Measurements from ENCODE around the gene FYB2. TPM values are rescaled to one million over a fixed set of nuclear protein-coding genes. Genes with fewer than 3 reads are reported as not detected.

Gene FYB2
- total and polyA plus RNA-seq, 10 of the 15 experiments (the other 5 are each of a cell fraction or from before 2014, with no cell fraction given): 0.04 to 0.16 (median 0.05) TPM; not detected in 4

- DNase-seq (ENCODE audit: low read depth, low spot score) (no peak), FAIRE-seq (no peak), ATAC-seq (no peak)
- ChIA-PET RAD21 (ENCODE audit: unreplicated experiment) (no interaction called here), SMC1A (ENCODE audit: uncharacterized antibody, unreplicated experiment) (interaction anchor here (1.5 kb wide), 1 partner anchor 12 kb away, joined by 3 read pairs; no protein-coding TSS in a partner anchor), POLR2A (no interaction called here), CTCF (interaction anchor here (1.0 to 4.0 kb wide), 2 partner anchors 10 to 248 kb away, joined by 3 to 15 read pairs; no protein-coding TSS in a partner anchor)
- Histone ChIP-seq H3K36me3 (ENCODE audit: control insufficient read depth in 2 of 2, insufficient read depth in 2 of 2, low read length in 1 of 2) (no peaks in the 10 kb centered on the region), H3K9me3 (replicated peaks; ENCODE audit: control insufficient read depth, insufficient read depth, low read length) (no peaks in the 10 kb centered on the region), H3K4me2 (ENCODE audit: control insufficient read depth, insufficient read depth) (no peak overlapping the region), H3K27me3 (replicated peaks in 1 of 2; ENCODE audit: control insufficient read depth in 2 of 2, insufficient read depth in 2 of 2, low read length in 1 of 2) (no peaks in the 10 kb centered on the region), H4K20me1 (ENCODE audit: control insufficient read depth, insufficient read depth) (no peaks in the 10 kb centered on the region), H3K4me3 (no peak overlapping the region), H3K9ac (ENCODE audit: control insufficient read depth, insufficient read depth, low read length) (no peak overlapping the region), H3K27ac (ENCODE audit: control insufficient read depth, insufficient read depth) (no peak overlapping the region), H2AFZ (ENCODE audit: control insufficient read depth, low read depth, low read length) (no peak overlapping the region), H3K4me1 (ENCODE audit: control insufficient read depth, insufficient read depth, low read length) (no peaks in the 10 kb centered on the region), H3K79me2 (ENCODE audit: control insufficient read depth, insufficient read depth, low read length) (no peaks in the 10 kb centered on the region)
- intact Hi-C loops (cut with micrococcal nuclease; ENCODE audit: unreplicated experiment) (no loop called here), in situ Hi-C loops (cut with MboI) (no loop called here)
- TF ChIP-seq BCL3 (IDR thresholded peaks at IDR 0.05; ENCODE audit: borderline replicate concordance, insufficient read depth, low read depth, low read length, poor library complexity, severe bottlenecking) (no peak), IRF3 (IDR thresholded peaks at IDR 0.05) (no peak), BACH1 (IDR thresholded peaks at IDR 0.05; ENCODE audit: borderline replicate concordance) (no peak), HSF1 (IDR thresholded peaks at IDR 0.05; ENCODE audit: low read depth, low read length) (no peak), SMC3 (IDR thresholded peaks at IDR 0.05; ENCODE audit: borderline replicate concordance, low read length) (no peak)
- BruUV-seq (replicated peaks): no TSS peak
- WGBS (ENCODE audit: insufficient coverage, insufficient replicate concordance, low lambda C conversion rate, missing lambda C conversion rate): 25% methylated on average over 2 of the region's 2 CpGs
These were observed 5.0 kb downstream of the FYB2 start for GRCh38 chr1:56814205-56814604.

Measured in GM12878 (cell line).